Measurements from ENCODE around the gene ZNF618.

Gene ZNF618

GRCh38 chr9:113934167-113934828 lies 58.2 kb downstream of the ZNF618 start:
- no peak for DNase-seq (ENCODE audit: low read depth)

- DNase-seq (ENCODE audit: low read depth) = no peak
Measured at GRCh38 chr9:113934829-113935676, 58.9 kb downstream of the ZNF618 start.

- DNase-seq (ENCODE audit: low read depth) = no peak
Measured at GRCh38 chr9:113935677-113936380, 59.7 kb downstream of the ZNF618 start.

GRCh38 chr9:113940077-113940476 lies 64.0 kb downstream of the ZNF618 start:
- no peak for DNase-seq (ENCODE audit: low read depth)

GRCh38 chr9:113941056-113941455 lies 64.9 kb downstream of the ZNF618 start:
- no peak for DNase-seq (ENCODE audit: low read depth)

- DNase-seq (ENCODE audit: low read depth) = no peak
Measured at GRCh38 chr9:113941526-113941925, 65.4 kb downstream of the ZNF618 start.

- DNase-seq (ENCODE audit: low read depth) = no peak
Measured at GRCh38 chr9:113943112-113944009, 67.3 kb downstream of the ZNF618 start.

GRCh38 chr9:113945784-113946183 lies 69.7 kb downstream of the ZNF618 start:
- no peak for DNase-seq (ENCODE audit: low read depth)

GRCh38 chr9:113946496-113947115 lies 70.5 kb downstream of the ZNF618 start:
- DNase-seq (ENCODE audit: low read depth) = no peak

GRCh38 chr9:113947941-113948340 lies 71.8 kb downstream of the ZNF618 start:
- no peak for DNase-seq (ENCODE audit: low read depth)

- no peak for DNase-seq (ENCODE audit: low read depth)
Measured at GRCh38 chr9:113948891-113949570, 72.9 kb downstream of the ZNF618 start.

GRCh38 chr9:113949571-113950078 lies 73.5 kb downstream of the ZNF618 start:
- no peak for DNase-seq (ENCODE audit: low read depth)

- DNase-seq (ENCODE audit: low read depth) = no peak
Measured at GRCh38 chr9:113950195-113951031, 74.3 kb downstream of the ZNF618 start.

- no peak for DNase-seq (ENCODE audit: low read depth)
Measured at GRCh38 chr9:113951032-113951372, 74.9 kb downstream of the ZNF618 start.

GRCh38 chr9:113952676-113953075 lies 76.6 kb downstream of the ZNF618 start:
- DNase-seq (ENCODE audit: low read depth) = no peak

- DNase-seq (ENCODE audit: low read depth) = no peak
Measured at GRCh38 chr9:113953531-113953930, 77.4 kb downstream of the ZNF618 start.

- no peak for DNase-seq (ENCODE audit: low read depth)
Measured at GRCh38 chr9:113954591-113954990, 78.5 kb downstream of the ZNF618 start.

GRCh38 chr9:113955076-113955752 lies 79.1 kb downstream of the ZNF618 start:
- DNase-seq (ENCODE audit: low read depth) = no peak

- DNase-seq (ENCODE audit: low read depth) = no peak
Measured at GRCh38 chr9:113956901-113957300, 80.8 kb downstream of the ZNF618 start.

Data from stimulated activated CD4-positive, alpha-beta T cell treated with anti-CD3 and anti-CD28 coated beads, Interleukin-2, amount 100 ng/mL, for 4 hours (primary cell).